MV-4-11 (cell line): Measurements from ENCODE around the gene RALBP1.

Experiments
- DNase-seq: peaks from one replicate; lab custom pipeline; 2025; lab: John Stamatoyannopoulos, UW

Gene RALBP1

DNA sequence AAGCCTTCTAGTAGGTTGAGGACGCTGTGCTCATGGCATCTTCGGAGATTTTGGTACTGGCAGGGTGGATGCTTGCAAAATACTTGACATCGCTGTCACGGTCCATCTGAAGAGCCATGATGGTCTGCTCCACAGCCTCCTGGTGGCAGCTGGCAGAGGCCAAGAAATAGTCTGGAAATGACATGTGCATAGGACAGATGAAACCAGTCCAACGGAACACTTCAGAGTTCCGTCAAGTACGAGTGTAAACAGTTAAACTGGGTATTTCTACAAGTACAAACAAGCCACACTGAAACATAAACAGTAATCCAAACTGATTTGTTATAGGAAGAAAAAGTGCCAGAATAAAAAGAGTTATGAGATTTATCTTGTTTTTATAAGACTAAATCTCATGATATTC, 72.5 kb downstream of the RALBP1 start:
- no peak for DNase-seq

DNA sequence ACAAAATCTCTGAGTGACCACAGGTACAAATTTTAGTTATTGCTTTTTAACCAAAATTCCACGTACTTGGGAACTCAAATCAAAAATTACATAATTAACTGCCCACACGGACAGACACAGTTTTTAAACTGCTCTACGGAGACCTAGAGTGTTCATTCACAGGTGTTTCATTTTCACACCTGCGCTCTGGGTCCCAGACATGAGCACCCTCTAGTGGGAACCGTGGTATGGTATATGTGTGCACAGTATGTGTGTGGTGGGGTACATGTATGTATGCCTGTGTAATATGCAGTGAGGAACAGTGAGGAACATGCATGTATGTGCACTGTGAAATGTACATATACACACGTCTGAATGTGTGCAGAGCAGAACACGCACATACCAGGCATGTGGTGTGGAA, 74.1 kb downstream of the RALBP1 start:
- no peak for DNase-seq

DNA sequence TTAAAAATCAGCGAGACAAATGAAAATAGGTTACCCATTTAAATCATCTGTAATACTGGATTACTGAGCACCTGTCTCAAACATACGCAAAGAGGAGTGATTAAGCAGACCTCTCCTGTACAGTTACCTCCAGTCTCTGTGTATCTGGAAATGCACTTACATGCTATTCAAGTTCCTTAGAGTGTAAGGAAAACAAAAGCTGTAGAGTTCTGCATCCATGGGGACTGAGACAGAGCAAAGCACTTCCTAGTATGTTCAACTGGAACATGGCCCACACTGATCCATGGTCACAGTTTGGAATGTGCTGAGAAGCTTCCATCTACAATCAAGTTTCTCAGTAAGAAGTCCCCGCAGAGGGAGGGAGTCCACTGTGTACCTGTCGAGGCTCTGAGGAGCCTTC, 75.1 kb downstream of the RALBP1 start:
- DNase-seq: no peak

DNA sequence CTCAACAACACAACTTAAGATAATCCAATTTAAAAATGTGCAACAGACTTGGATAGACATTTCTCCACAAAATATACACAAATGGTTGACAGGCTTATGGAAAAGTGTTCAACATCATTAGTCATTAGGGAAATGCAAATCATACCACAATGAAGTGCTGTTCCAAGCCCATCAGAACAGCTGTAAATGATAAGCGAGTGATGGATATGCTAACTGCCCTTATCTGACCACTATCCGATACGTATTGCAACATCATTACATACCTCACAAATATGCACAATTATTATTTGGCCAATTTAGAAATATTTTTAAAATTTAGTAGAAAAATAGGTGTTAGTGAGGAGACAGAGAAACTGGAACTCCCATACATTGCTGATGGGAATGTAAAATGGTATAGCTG, 76.9 kb downstream of the RALBP1 start:
- no peak for DNase-seq

DNA sequence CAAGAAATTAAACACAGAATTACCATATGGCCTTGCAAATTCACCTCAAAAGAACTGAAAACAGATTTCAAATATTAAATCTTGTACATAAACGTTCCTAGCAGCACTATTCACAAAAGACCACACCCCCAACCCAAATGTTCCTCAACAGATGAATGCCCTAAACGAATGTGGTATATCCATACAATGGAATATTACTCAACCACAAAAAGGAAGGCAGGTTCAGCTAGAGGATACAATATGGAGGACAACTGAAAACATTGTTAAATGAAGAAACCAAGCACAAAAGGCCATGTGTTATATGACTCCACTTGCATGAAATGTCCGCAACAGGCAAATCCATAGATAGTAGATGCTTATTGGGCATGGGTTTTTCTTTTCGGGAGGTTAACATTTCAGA, 77.3 kb downstream of the RALBP1 start:
- no peak for DNase-seq

DNA sequence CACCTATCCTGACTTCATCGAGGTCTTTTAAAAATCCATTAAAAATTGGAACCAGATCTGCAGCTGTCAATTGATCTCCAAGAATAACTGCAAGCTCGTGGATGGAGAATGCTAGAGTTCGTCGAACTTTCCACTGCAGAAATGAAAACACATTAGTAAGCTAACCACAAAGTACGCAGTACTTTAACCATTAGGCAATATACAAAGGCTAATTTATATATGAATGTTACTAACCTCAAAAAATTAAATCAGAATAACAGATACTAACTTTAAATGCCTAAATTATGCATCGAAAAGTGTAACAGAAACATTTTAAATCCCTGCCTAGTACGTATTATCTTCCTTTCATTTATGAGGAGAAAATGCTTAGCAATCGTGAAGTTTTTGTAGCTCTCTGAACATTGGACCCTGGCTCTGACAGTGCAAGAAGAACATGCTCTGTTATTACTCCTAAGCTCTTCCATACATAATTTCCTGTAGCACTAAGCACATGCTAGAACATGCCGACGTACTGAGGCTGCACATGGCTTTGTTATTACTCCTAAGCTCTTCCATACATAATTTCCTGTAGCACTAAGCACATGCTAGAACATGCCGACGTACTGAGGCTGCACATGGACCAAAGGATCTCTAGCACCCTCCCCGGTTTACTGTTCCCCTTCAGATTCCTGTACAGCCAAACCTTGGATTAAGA, 82.1 kb downstream of the RALBP1 start:
- no peak for DNase-seq

DNA sequence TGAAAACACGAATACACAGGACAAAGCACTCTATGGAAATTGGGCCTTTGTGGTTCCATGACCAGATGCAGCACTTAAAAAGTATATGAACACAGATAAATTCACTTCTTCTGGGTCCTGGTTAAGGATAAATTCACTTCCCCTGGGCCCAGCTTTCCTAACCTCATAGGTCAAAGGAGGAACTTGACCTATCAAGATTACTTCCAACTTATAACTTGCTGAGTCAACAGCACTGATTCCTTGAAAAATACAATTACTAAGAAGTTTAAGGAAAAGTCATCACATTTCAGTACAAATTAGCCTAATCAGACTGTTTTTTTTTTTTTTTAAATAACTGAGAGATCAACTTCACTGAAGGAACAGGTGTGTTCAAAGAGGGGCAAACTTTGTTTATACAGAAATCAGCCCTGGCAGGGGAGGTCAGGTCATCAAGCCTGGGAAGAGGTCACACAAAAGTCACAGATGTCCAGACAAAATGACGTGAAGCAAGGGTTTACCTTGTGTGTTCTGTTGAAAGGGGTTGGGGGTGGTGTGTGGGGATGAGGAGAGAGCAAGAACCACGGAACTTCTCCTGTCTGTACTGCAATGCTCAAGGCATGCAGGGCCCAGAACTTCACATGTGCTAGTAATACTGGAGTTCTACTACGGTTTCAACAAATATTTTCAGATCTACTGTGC, 83.2 kb downstream of the RALBP1 start:
- no peak for DNase-seq

DNA sequence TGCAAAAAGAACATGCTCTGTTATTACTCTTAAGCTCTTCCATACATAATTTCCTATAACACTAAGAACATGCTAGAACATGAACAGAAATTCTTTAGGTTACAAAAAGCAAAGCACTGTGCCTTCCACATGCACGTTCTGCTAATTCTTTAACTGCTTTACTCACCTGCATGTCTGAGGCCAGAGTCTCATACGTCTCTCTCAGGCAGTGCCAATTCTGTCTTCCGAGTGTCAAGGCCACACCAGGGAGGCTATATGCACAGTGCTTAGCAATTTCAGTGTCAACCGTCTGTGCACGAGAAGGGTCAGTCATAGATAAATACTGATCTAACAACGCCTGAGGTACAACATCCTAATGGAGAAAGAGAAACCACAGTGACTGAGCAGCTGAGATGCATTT, 83.9 kb downstream of the RALBP1 start:
- no peak for DNase-seq

DNA sequence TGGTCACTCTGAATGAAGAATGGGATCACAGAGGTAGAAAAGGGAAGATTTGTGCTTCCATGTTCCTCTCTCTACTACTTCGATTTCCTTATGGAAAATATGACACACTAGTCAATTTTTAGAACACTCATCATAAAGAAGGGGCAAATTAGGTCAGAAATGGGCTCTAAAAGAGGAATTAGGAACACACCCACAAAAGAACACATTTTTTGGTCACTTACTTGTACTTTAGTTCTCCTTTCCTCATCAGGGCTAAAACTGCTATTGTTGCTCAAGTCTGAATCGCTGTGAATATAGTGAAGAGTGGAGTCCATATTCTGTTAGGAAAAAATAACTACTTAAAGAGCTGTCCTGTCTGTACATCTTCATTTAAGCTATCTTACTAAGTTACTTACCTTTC, 86.4 kb downstream of the RALBP1 start:
- peak; percentile 89 for DNase-seq

DNA sequence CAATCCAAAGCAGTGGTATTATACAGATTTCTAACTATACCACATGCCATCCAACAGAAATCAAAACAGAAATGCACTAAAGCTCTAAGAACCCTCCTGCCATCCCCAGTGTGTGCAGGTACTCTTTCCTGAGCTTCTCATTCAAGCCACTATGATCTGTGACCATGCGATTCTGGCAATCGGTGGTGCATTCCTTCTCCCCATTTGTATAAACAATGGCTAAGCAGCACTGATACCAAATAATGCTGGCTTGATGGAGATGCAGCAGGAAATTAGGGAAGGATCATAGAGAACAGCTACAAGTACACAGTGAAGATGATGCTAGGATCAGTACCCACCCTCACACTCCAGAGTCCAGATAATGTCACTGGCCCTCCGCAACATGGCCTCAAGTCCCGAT, 87.3 kb downstream of the RALBP1 start:
- no peak for DNase-seq

DNA sequence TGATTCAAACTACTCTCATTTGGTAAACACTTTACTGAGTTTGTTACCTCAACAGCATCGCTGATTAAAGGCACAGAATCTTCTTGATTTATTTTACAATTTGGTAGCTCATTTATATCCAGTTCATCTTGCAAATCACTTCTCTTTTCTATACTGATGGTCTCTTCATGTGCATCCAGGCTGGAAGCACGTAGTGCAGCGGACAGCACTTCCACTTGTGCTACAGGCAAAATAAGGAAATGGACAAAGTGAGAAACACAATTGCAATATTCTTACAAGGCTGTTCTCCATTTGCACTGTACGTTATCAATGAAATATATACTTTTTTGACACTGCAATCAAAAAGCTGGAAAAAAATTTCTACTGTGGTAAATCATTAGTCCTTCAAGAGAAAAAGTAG, 88.0 kb downstream of the RALBP1 start:
- DNase-seq: peak; percentile 9

DNA sequence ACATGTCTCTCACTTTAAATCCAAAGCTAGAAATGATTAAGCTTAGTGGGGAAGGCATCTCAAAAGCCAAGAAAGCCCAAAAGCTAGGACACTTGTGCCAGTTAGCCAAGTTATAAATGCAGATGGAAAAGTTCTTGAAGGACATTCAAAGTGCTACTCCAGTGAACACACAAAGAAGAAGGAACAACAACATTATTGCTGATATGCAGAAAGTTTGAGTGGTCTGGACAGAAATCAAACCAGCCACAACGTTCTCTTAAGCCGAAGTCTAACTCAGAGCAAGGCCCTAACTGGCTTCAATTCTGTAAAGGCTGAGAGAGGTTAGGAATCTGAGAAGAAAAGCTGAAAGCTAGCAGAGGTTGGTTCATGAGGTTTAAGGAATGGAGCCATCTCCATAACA, 90.1 kb downstream of the RALBP1 start:
- DNase-seq: no peak

DNA sequence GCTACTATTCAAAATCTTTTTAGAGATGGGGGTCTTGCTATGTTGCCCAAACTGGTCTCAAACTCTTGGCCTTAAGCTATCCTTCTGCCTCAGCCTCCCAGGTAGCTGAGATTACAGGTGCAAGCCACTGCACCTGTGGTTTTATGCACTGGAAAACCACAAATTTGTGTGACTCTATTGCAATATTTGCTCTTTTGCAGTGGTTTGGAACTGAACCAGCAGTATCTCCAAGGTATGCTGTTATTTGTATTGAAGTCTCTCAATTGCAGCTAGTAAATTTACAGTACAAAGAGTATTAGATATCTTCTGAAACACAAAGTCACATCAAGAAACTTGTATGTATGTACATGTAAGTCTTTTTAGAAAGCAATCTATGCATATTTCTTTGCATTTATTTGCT, 92.9 kb downstream of the RALBP1 start:
- no peak for DNase-seq

DNA sequence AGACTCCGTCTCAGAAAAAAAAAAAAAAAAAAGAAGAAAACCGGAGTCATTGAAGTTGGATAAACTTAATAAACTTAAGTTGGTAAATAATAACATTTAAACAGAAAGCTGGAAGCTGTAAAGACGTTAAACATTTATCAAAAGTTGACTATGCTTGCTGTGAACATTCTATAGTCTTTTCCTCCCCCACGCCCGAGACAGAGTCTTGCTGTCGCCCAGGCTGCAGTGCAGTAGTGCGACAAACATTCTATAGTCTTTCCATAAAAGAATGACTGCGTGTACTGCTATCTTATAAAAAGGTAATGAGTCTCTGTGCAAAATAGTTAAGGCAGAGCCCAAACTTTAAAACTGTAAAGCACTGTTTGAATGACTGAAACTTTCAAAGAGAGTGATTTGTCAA, 93.9 kb downstream of the RALBP1 start:
- no peak for DNase-seq

DNA sequence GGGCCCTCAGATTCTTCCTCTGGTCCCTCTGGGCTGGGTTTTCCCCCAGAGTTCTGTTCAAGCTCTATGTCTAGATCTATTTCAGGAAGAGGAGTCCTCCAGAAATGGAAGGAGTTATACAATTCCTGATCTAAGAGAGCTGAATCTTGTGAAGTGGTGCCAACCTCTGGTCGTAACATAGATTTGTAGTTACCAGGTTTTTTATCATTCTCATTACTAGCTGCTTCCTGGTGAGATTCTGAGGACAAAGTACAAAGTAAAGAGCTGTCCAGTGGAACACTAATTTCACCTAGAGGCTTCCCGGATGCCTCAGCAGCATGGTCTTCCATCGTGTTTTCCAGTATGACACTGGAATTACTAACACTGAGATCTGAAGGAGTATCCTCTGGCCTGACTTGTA, 94.9 kb downstream of the RALBP1 start:
- DNase-seq: no peak

DNA sequence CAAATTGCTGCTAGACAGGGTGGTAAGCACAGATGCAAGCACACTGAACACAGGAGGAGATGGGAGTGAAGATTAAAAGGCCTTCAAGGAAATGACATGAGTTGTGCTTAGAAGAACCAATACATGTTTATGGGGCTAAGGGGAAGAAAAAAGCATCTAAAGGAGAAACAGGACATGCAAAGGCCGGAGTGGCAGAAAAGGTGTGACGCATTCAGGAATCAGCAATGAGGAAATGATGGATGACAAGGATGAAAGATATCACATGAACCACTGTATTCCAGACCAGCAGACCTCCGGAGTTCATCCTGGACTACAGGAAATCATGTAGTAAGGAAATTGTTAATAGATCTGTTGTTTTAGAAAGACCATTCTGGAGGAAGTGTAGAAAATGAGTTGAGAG, 96.2 kb downstream of the RALBP1 start:
- DNase-seq: no peak

DNA sequence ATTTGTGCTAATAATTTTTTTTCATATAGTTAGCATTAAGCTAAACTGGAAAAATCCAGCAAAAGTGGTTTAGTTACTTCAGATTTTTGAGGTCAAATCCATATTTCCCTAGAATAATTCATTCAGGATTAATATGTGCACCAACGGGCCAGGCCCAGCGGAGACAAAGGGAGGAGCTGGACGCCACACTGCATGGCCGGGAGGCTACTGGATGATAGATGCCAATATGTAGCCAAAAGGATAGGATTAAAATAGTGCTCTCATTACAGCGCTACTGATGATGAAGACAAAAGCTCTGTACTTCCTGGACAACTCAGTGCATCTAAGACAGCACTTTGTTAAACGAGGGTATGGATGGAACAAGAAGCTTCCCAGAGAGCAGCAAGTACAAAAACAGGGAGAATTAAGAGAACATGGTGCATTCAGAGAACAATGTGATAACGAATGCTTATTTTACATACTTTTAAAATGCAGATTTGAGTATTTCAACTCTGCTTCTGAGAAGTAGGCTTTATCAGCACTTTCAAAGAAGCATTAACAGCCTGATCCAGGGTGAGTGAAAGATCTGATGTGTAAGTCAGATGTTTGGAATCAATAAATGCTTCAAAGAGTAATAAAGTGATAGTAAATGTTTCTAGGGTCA, 99.3 kb downstream of the RALBP1 start:
- DNase-seq: no peak

DNA sequence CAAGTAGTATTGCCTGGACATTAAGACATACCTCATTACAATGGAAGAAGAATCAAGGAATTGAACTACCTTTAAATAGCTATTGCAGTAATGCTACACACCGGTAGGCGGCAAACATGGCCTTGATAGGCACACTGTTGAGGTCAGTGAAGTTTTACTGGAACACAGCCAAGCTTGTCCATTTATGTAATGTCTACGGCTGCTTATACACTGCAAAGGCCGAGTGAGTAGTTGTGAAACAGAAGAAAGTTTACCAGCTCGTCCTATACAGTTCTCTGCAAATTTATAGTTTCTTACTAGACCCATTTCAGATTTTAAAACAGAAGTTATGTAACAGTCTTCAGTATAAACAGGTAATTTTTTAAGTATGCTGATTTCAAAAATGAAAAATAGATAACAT, 100.2 kb downstream of the RALBP1 start:
- DNase-seq: peak; percentile 88

DNA sequence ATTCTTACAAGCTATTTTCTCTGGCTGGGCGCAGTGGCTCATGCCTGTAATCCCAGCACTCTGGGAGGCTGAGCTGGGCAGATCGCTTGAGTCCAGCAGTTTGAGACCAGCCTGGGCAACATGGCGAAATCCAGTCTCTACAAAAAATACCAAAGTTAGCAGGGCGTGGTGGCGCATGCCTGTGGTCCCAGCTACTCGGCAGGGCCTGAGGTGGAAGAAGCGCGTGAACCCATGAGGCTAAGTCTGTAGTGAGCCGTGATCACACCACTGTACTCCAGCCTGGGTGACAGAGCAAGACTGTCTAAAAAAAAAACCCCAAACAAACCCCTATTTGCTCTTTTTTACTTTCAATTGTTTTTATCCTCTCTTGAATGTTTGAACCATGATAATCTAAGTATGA, 102.0 kb downstream of the RALBP1 start:
- DNase-seq: no peak

DNA sequence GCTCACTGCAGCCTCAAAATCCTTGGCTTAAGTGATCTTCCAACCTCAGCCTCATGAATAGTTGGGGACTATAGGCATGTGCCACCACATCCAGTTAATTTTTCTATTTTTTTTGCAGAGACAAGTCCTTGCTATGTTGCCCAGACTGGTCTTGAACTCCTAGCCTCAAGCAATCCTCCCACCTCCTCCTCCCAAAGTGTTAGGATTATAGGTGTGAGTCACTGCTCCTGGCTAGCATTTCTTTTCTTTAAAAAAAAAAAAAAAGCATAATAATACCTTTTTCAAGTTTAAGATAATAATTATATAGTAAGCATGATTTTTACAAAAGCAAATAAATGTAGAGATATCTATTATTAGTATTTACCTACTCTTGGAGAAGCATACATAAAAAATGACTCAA, 103.0 kb downstream of the RALBP1 start:
- DNase-seq: no peak

DNA sequence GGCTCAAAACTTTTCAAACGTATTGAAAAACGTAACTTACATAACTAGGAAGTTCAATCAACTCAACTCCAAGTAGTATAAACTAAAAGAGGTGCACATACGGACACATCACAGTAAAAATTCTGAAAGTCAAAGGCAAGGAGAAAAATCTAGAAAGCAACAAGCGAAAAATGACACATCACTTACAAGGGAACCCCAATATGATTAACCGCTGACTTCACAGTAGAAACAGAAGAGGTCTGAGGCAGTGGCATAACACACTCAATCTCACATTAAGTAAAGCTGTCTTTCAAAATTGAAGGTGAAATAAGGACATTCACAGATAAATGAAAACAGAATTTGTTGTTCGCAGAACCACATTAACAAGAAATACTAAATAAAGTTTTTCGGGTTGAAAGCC, 106.4 kb downstream of the RALBP1 start:
- DNase-seq: no peak

DNA sequence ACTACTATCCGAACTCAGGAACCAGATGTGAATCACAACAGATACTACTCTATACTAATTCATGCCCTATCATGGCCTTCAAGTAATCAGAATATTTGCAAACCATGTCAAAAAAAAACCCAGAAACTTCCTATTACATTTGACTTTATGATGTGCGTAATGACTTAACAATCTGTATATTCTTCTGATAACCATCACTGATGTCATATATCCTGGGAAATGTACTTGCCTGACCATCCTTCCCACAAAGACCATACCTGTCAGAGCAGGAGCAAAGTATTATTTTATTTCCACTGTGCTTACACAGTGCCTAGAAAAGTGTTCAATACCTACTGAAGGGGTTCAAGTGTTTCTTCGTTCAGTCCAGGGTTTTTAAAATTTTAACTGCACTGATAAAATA, 111.5 kb downstream of the RALBP1 start:
- no peak for DNase-seq
